GM19043 (cell line): Measurements from ENCODE around the gene BRD7.
"Not testable (repeated sequence)": the region's sequence is repeated elsewhere in the genome, so short reads cannot be mapped to it uniquely, and the experiment has no call there.

Experiments
- ATAC-seq: cut with Tn5 transposase; IDR thresholded peaks from one replicate; pipeline ENCODE4 v1.9.1; 2021; ENCODE audit warnings: low read depth; ENCODE audit not compliant: unreplicated experiment

The BRD7 gene

GRCh38 chr16:50360033-50360778 is 8.6 kb downstream of the BRD7 start:
- no peak for ATAC-seq

- ATAC-seq = no peak
Measured at GRCh38 chr16:50359626-50360025, 9.2 kb downstream of the BRD7 start.

GRCh38 chr16:50354629-50355456 is 13.9 kb downstream of the BRD7 start:
- ATAC-seq = no peak

DNA sequence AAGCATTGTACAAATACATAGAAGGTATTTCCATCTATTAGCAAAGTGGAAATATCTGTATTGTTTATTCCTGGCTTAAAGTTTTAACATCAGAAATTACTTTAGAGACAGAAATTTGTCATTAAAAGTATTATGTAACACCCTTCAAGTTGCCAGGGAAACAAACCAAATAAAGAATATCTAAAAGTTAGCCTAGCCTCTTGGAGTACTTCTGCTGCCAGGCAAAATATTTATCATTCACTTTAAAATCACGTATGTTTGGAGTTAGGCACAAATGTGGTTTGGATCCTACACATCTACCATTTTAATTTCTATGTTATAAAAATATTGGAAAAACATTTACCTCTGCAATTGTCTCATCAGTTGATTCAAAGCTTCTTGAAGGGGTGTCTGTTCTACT is 14.7 kb downstream of the BRD7 start:
- no peak for ATAC-seq

- ATAC-seq = no peak
Measured at GRCh38 chr16:50351952-50352351, 16.8 kb downstream of the BRD7 start.

- ATAC-seq = no peak
Measured at GRCh38 chr16:50351116-50351515, 17.7 kb downstream of the BRD7 start.

- ATAC-seq = not testable (repeated sequence)
Measured at GRCh38 chr16:50345210-50345609, 23.6 kb downstream of the BRD7 start.

DNA sequence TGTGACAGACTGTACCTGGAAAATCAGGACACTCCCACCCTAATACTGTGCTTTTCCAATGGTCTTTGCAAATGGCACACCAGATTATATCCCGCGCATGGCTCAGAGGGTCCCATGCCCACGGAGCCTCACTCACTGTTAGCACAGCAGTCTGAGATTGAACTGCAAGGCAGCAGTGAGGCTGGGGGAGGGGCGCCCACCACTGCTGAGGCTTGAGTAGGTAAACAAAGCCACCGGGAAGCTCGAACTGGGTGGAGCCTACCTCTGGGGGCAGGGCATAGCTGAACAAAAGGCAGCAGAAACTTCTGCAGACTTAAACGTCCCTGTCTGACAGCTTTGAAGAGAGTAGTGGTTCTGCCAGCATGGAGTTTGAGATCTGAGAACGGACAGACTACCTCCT is 25.2 kb downstream of the BRD7 start:
- ATAC-seq = not testable (repeated sequence)

DNA sequence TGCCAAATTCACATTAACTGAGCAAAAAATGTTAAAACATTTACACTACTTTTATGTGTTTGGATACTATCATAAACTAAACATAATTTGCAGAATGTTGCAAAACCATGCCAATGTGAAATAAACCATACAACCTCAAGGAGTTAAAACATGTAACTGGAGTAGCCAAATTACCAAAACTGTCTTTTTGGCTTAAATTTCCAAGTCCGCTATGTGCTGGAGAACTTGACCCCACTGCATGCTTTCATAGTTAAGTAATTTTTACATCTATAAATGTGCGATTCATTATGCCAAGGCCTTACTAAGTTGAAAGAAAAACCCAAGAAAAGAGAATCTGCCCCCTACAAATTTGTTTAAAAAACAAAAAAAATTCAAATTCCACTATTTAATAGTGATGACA is 28.2 kb downstream of the BRD7 start:
- no peak for ATAC-seq

- ATAC-seq = no peak
Measured at GRCh38 chr16:50338371-50339231, 30.2 kb downstream of the BRD7 start.

DNA sequence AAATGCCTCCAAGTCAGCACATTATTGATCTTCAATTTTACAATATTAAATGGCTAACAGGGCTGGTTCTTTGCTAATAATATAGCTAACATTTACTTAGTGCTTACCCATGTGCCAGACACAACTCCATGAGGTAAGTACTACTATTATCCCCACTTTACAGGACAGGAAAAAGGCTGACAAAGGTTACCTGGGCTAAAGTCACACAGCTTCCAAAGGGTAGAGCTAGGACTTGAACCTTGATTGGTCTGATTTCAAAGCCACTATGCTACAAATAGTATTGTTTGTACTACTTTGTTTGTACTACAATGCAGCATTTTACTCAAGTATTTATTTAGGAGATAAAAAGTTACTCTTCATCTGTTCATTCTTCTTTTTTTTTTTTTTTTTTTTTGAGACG is 31.9 kb downstream of the BRD7 start:
- ATAC-seq = no peak

DNA sequence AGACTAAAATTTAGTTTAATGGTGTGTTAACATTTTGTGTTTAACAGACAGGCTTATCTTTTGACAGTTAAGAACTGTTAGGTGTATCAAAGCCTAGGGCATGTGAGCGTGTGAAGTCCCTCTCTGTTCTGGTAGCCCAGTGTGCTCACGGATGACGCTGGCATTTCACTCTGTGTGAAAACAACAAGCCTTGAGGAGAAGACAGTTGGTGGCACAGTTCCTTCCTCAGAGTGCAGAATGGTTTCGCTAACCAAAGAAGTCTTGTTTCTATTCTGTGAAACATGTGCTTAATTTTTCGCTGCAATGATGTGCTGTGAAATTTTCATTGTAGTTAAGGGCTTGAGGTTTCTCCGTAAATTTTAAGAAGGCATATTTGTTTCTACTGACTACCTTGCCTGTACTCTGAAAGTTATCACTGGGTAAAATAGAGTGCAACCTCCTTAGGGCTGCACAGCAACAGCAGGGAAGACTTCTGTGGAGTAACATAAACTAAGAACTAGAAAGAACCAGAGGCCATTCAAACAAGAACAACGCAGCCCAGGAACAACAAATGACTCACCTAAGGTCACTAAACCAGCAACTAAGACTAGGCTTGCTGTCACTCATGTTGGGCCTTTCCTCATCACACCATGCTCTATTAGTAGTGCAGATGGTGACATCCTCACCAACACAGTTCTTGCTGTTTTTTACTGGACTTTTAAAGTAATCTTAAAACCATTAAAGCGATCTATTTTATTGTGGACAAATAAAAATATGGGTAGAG is 33.4 kb downstream of the BRD7 start:
- peak; percentile 72 for ATAC-seq

DNA sequence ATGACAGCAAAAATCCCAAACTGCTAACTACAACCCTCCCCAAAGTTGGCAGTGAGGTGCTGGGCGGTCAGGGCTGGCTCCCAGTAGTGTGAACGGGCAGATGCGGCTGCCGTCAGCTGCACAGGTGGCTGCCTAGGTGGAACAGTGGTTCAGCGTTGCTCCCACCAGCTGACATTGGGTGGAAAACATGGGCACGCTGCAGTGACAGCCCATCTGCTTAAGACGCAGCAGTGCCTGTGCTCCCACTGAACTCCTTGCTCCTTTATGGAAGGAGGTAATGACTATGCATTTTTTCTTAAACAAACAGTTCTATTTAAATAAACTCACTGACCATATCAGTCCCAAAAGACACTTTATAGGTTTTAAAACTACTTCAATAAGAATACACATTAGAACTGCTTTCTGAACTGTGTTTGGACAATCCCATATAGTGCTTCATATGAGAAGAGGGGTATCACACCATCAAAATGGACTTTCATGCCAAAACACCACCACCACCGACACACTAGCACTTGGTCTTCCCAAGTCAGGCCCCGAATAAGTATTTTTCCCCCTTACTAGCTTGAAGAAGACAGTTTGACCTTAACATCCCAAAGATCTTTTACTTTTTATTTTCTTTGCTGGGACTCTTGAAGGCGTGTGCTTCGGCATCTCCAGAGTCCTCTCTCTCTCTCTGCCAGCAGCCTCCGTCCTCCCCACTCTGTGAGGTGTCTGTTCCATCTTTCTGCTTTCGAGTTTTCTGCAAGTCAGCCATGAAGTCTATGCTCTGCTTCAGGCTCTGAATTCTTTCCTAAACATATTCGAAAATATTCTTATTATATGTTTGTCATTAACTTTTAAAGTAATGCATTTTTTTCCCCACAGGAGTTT is 34.4 kb downstream of the BRD7 start:
- ATAC-seq = no peak

DNA sequence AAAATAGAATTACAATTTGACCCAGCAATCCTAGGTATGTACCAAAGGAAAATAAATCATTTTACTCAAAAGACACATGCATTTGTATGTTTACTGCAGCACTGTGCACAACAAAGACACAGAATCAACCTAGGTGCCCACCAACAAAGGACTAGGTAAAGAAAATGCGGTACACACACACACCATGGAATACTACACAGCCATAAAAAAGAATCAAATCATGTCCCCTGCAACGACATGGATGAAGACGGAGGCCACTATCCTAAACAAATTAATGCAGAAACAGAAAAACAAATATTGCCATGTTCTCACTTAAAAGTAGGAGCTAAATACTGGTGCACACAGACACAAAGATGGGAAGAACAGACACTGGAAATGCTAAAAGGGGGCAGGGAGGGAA is 36.2 kb downstream of the BRD7 start:
- ATAC-seq = no peak

- ATAC-seq = no peak
Measured at GRCh38 chr16:50331570-50331969, 37.2 kb downstream of the BRD7 start.

DNA sequence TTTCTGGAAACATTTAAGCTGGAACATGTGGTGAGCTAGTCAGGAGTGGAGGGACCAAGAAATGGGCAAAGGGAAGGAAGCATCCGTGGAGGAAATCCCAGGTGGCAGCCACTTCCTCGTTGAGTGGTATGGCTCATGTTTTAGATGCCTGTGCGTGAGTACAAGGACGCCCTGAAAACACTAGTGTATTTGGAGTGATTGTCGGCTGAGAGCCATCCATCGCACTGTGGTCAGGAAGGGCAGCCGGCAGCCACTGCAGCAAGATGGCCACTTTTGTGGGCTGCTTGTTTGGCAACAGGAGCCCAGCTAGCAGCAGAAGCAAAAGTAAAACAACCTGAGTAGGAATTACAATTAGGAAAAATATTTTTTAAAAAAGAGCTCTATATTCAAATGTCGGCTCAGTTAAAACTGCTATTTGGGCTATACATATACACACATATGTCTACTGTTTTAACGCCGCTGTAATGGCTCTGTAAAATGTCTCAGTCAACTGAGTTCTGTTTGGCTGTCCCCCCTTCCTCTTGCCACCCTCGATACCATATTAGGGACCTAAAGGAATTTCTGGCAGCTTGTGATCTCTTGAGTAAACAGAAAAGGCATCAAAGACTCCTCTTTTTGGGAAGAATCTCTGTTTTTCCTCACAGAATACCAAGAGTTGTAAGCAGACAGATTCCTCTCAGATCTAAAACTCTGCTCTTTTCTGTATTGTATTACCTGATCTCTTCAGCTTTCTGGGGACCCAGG is 39.2 kb downstream of the BRD7 start:
- no peak for ATAC-seq

DNA sequence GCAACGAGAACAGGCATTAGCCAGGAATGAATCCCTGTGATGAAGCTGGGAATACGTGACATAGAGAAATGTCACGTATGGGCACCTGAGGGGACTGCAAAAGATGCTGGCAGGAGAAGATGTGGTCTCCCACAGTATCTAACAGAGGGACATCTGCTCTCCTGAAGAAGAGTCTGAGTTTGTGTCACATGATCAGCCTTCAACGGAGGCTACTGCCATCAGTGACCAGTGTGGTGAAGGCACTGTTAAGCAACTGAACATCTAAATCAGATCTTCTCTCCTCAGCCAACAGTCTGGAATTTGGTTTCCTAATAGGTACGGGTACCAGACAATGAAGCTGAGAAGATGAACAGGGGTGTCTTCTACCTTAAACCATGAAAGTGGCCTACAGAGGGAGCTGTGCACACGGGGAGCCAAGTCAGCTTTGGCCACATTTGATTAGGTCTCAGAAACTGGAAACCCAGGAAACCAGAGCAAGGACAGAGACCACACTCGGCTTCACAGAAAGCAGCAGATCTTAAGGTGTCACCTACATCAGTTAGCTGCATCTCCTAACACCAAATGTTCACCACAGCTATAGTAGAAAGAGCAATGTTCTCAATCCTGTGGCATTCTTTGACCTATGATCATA is 41.8 kb downstream of the BRD7 start:
- peak; percentile 61 for ATAC-seq

GRCh38 chr16:50326264-50326663 is 42.5 kb downstream of the BRD7 start:
- ATAC-seq = no peak
